Thyroid gland (tissue), 4 donors: ENCODE measurements around the gene SAFB.
A peak's percentile ranks its signal among the peaks of the same experiment; 100 is the strongest.

Source experiments
- CTCF ChIP-seq, 6 experiments: fragments of 200-600 bp in 3 of 6; fragments of 450-650 bp in 3 of 6; sonication (generic) in 3 of 6; IDR thresholded peaks; one replicate each; pipeline ENCODE4 v1.5.1; 2016 to 2019; ENCODE audit warnings: antibody characterized with exemption in 6 of 6, mild to moderate bottlenecking in 2 of 6, inconsistent platforms in 1 of 6, moderate library complexity in 1 of 6
- POLR2A ChIP-seq, 2 donors: fragments of 450-650 bp; IDR thresholded peaks; one replicate each; pipeline ENCODE4 v1.6.1; 2017; ENCODE audit warnings: antibody characterized with exemption in 2 of 2, mild to moderate bottlenecking in 2 of 2, moderate library complexity in 1 of 2

- TF ChIP-seq CTCF (IDR thresholded peaks at IDR 0.05) (no peak), POLR2A (IDR thresholded peaks at IDR 0.05) (peak in 1 of 2 donors; percentile 30)
These were observed 37.2 kb upstream of the SAFB start for GRCh38 chr19:5585461-5586299.
